Activated T-helper 1 cell treated with anti-CD3 and anti-CD28 coated beads, Interleukin-2, amount 50 U/mL, for 16 hours (primary cell): ENCODE results near the gene SLC24A1.

ENCODE experiments used
- DNase-seq, 2 donors: peaks; one replicate each; pipeline ENCODE4 v3.0.0-alpha.2; 2020; ENCODE audit warnings: low read depth in 1 of 2, low spot score in 1 of 2

SLC24A1 gene

GRCh38 chr15:65618560-65619109, 3.1 kb upstream of the SLC24A1 start:
- no peak for DNase-seq

GRCh38 chr15:65619626-65620290, 2.0 kb upstream of the SLC24A1 start:
- DNase-seq: no peak

- no peak for DNase-seq
These were observed 905 bp upstream of the SLC24A1 start for GRCh38 chr15:65620833-65621232.

GRCh38 chr15:65623103-65623502, 1.4 kb downstream of the SLC24A1 start:
- DNase-seq: no peak

- DNase-seq: no peak
These were observed 5.1 kb downstream of the SLC24A1 start for GRCh38 chr15:65626856-65627255.

- DNase-seq: no peak
These were observed 7.8 kb downstream of the SLC24A1 start for GRCh38 chr15:65629548-65629947.

- DNase-seq: no peak
These were observed 9.0 kb downstream of the SLC24A1 start for GRCh38 chr15:65630760-65631159.

GRCh38 chr15:65631503-65631902, 9.8 kb downstream of the SLC24A1 start:
- no peak for DNase-seq

- no peak for DNase-seq
These were observed 11.1 kb downstream of the SLC24A1 start for GRCh38 chr15:65632780-65633375.

GRCh38 chr15:65633752-65634151, 12.0 kb downstream of the SLC24A1 start:
- DNase-seq: no peak

- no peak for DNase-seq
These were observed 12.6 kb downstream of the SLC24A1 start for GRCh38 chr15:65634356-65634755.

- DNase-seq: no peak
These were observed 16.4 kb downstream of the SLC24A1 start for GRCh38 chr15:65638109-65638508.

- peak in 1 of 2 donors; percentile 3 for DNase-seq
These were observed 16.9 kb downstream of the SLC24A1 start for GRCh38 chr15:65638681-65639089.

GRCh38 chr15:65639509-65639908, 17.8 kb downstream of the SLC24A1 start:
- no peak for DNase-seq

GRCh38 chr15:65641768-65642475, 20.2 kb downstream of the SLC24A1 start:
- DNase-seq: no peak

- no peak for DNase-seq
These were observed 20.9 kb downstream of the SLC24A1 start for GRCh38 chr15:65642594-65642993.

- no peak for DNase-seq
These were observed 22.5 kb downstream of the SLC24A1 start for GRCh38 chr15:65644282-65644681.

- no peak for DNase-seq
These were observed 23.7 kb downstream of the SLC24A1 start for GRCh38 chr15:65645392-65645791.

- no peak for DNase-seq
These were observed 24.7 kb downstream of the SLC24A1 start for GRCh38 chr15:65646486-65646885.

GRCh38 chr15:65650312-65651041, 28.7 kb downstream of the SLC24A1 start:
- DNase-seq: no peak

- no peak for DNase-seq
These were observed 29.2 kb downstream of the SLC24A1 start for GRCh38 chr15:65651042-65651322.
